Measurements from ENCODE around the gene GBP1.

Gene GBP1

DNA sequence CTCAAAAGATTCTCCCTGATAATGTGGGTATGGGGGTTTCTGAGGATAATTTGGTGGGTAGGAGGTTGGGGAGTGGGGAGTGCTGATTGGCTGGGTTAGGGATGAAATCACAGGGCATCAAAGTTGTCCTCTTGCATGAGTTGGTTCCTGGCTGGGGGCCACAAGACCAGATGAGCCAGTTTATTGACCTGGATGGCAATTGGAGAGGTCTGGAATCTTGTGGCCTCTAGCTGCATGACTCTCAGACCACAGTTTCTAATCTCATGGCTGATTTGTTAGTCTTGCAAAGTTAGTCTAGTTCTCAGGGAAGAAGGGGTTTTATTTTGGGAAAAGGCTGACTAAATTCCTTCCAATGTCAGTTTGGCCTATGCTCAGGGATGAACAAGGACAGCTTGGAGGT lies 3.3 kb upstream of the GBP1 start:
- DNase-seq, result no peak

DNA sequence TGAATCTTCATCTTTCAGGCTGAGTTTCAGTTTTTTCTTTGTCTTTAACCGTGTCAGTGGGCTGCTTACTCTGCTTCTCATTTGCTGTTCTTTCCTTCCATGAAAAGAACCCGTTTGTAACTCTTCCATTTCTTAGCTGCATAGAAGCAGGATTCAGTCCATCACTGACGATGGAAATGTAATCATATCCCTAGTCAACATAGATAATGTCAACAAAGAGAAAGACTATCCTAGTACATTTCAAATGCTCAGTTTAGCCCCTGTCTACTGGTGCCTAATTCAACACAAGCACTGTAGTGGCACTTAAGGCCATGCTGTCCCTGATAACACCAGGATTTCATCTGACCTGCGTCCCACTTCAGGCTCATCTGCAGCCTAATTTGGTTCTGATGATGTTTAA lies 376 bp downstream of the GBP1 start:
- Histone ChIP-seq H3K27me3 (no peaks in the 10 kb centered on the region), H3K4me1 (no peaks in the 10 kb centered on the region), H3K4me3 (ENCODE audit: low read depth, low read length) (no peak overlapping the region), H3K36me3 (no peaks in the 10 kb centered on the region), H3K9me3 (no peaks in the 10 kb centered on the region)
- DNase-seq, result no peak
- TF ChIP-seq CTCF (IDR thresholded peaks at IDR 0.05; ENCODE audit: low read depth, low read length), result no peak

More for the DNA sequence above, 3.3 kb upstream of the GBP1 start:
- no peak for TF ChIP-seq CTCF (IDR thresholded peaks at IDR 0.05; ENCODE audit: low read depth, low read length)
- Histone ChIP-seq H3K4me1 (no peaks in the 10 kb centered on the region), H3K9me3 (no peaks in the 10 kb centered on the region), H3K4me3 (ENCODE audit: low read depth, low read length) (no peak overlapping the region), H3K36me3 (no peaks in the 10 kb centered on the region), H3K27me3 (no peaks in the 10 kb centered on the region)

DNA sequence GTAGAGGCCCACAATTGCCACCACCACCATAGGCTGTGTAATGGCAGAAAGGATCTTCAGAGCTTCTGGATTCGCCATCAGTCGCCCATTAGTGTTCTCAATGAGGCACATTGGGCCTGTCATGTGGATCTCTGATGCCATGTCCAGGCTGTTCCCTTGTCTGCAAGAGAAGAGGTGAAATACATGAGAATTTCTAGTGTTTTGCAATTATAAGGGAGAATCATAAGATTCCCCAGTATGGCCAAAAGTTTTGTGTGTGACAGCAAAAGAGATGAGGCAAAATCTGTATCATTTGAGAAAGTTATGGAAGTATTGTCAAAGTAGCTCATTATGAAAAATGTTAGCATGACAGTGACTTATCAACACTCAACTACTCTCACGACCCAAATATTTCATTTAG lies 1.9 kb downstream of the GBP1 start:
- no peak overlapping the region for H3K4me3 ChIP-seq (ENCODE audit: low read depth, low read length)
- H3K4me1 ChIP-seq, result no peaks in the 10 kb centered on the region
- H3K9me3 ChIP-seq, result no peaks in the 10 kb centered on the region
- TF ChIP-seq CTCF (IDR thresholded peaks at IDR 0.05; ENCODE audit: low read depth, low read length), result no peak
- H3K36me3 ChIP-seq, result no peaks in the 10 kb centered on the region
- DNase-seq, result no peak
- no peaks in the 10 kb centered on the region for H3K27me3 ChIP-seq

GRCh38 chr1:89060091-89060490 lies 4.9 kb downstream of the GBP1 start:
- H3K36me3 ChIP-seq, result no peaks in the 10 kb centered on the region
- no peaks in the 10 kb centered on the region for H3K9me3 ChIP-seq
- H3K27me3 ChIP-seq, result no peaks in the 10 kb centered on the region
- H3K4me3 ChIP-seq (ENCODE audit: low read depth, low read length), result no peak overlapping the region
- H3K4me1 ChIP-seq, result no peaks in the 10 kb centered on the region
- no peak for TF ChIP-seq CTCF (IDR thresholded peaks at IDR 0.05; ENCODE audit: low read depth, low read length)
- no peak for DNase-seq

DNA sequence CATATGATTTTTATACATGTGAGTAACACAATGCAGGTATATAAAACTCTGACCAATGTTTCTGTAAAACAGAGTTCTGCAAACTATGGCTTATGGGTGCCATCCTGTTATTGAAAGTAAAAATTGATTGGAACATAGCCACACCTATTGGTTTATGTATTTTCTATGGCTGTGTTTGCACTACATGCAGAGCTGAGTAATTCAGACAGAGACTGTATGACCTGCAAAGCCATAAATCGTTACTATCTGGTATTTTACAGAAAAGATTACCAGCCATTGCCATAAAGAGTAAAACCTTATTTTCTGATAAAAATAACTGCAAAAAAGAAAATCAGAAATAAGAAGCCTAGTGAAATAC lies 13.1 kb downstream of the GBP1 start:
- DNase-seq, result no peak
- H3K4me1 ChIP-seq, result no peaks in the 10 kb centered on the region
- H3K4me3 ChIP-seq (ENCODE audit: low read depth, low read length), result no peak overlapping the region
- TF ChIP-seq CTCF (IDR thresholded peaks at IDR 0.05; ENCODE audit: low read depth, low read length), result no peak
- no peaks in the 10 kb centered on the region for H3K9me3 ChIP-seq
- H3K36me3 ChIP-seq, result no peaks in the 10 kb centered on the region
- H3K27me3 ChIP-seq, result no peaks in the 10 kb centered on the region

DNA sequence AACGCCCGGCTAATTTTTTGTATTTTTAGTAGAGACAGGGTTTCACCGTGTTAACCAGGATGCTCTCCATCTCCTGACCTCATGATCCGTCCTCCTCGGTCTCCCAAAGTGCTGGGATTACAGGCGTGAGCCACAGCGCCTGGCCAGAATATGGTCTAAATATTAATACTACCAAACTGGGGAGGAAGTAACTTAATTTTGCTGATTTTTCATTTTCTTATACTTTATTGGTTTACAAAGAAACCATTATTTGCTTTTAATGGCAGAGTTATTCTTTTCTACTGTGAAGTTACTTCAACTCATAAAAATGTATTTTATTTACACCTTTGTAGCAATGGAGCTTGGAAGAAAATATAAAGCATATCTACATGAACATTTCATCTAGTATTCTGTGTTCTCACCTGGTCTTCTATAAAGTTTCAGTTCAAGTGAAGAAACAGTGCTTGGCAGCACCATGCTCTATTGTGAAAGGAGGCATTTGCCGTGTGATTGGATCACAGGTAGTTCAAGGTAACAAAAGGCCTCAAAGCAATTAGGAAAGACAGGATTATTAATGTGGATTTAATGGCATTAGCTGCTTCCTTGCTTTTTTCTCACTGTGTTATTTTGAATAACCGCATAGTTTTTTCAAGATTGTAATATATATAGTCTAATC lies 13.6 kb downstream of the GBP1 start:
- no peak for TF ChIP-seq CTCF (IDR thresholded peaks at IDR 0.05; ENCODE audit: low read depth, low read length)
- H3K27me3 ChIP-seq, result no peaks in the 10 kb centered on the region
- no peak overlapping the region for H3K4me3 ChIP-seq (ENCODE audit: low read depth, low read length)
- H3K4me1 ChIP-seq, result no peaks in the 10 kb centered on the region
- no peaks in the 10 kb centered on the region for H3K9me3 ChIP-seq
- DNase-seq, result no peak
- H3K36me3 ChIP-seq, result no peaks in the 10 kb centered on the region

All from BE2C (cell line).